Duodenal mucosa (tissue), 2 donors: Measurements from ENCODE around the gene FABP3.

Source experiments
- H3K27ac ChIP-seq: one replicate; pipeline ENCODE4 v1.7.0; 2013; ENCODE audit warnings: low read depth, low read length
- H3K27me3 ChIP-seq, 2 donors: one replicate each; pipeline ENCODE4 v1.7.0; 2013; ENCODE audit warnings: low read length in 2 of 2, control low read depth in 1 of 2; ENCODE audit not compliant: insufficient read depth in 2 of 2, control insufficient read depth in 1 of 2
- H3K36me3 ChIP-seq, 2 donors: one replicate each; pipeline ENCODE4 v1.7.0; 2013; ENCODE audit warnings: low read length in 2 of 2, control low read depth in 1 of 2; ENCODE audit not compliant: insufficient read depth in 2 of 2, control insufficient read depth in 1 of 2
- H3K4me1 ChIP-seq, 2 donors: one replicate each; pipeline ENCODE4 v1.7.0; 2013; ENCODE audit warnings: low read length in 2 of 2, control low read depth in 1 of 2; ENCODE audit not compliant: insufficient read depth in 2 of 2, control insufficient read depth in 1 of 2
- H3K4me3 ChIP-seq, 2 donors: one replicate each; pipeline ENCODE4 v1.7.0; 2013; ENCODE audit warnings: low read length in 2 of 2, low read depth in 1 of 2
- H3K9ac ChIP-seq, 2 donors: one replicate each; pipeline ENCODE4 v1.7.0; 2013; ENCODE audit warnings: low read length in 2 of 2, low read depth in 1 of 2
- H3K9me3 ChIP-seq, 2 donors: one replicate each; pipeline ENCODE4 v1.7.0; 2013; ENCODE audit warnings: low read length in 2 of 2, control low read depth in 1 of 2; ENCODE audit not compliant: control insufficient read depth in 1 of 2

FABP3 gene

GRCh38 chr1:31373056-31373896 lies at the start of gene FABP3:
FABP3 (minus strand) TSS chr1:31373076; CDS start chr1:31373014, 62 bp downstream.
- Histone ChIP-seq H3K27me3 (no peaks in the 10 kb centered on the region), H3K36me3 (no peaks in the 10 kb centered on the region), H3K27ac (peak within 1 kb of the TSS; percentile 79), H3K9me3 (no peaks in the 10 kb centered on the region), H3K9ac (peak within 1 kb of the TSS; percentile 52 to 79), H3K4me3 (peak within 1 kb of the TSS; percentile 59 to 62), H3K4me1 (peaks cover 55 to 64% of the 10 kb centered on the region in 2 donors)

- Histone ChIP-seq H3K4me3 (no peak overlapping the region), H3K9ac (no peak overlapping the region), H3K4me1 (peaks cover 9 to 15% of the 10 kb centered on the region in 2 donors), H3K9me3 (no peaks in the 10 kb centered on the region), H3K27me3 (peaks cover 0 to 7% of the 10 kb centered on the region in 2 donors), H3K36me3 (peaks cover 0 to 15% of the 10 kb centered on the region in 2 donors), H3K27ac (no peak overlapping the region)
Measured at GRCh38 chr1:31421371-31422040, 48.6 kb upstream of the FABP3 start.

- peaks cover 3 to 11% of the 10 kb centered on the region in 2 donors for H3K36me3 ChIP-seq
- H3K27ac ChIP-seq: no peak overlapping the region
- no peak overlapping the region for H3K9ac ChIP-seq
Measured at GRCh38 chr1:31420716-31421115, 47.8 kb upstream of the FABP3 start.

GRCh38 chr1:31418626-31419323 lies 45.9 kb upstream of the FABP3 start:
- Histone ChIP-seq H3K9ac (no peak overlapping the region), H3K27ac (no peak overlapping the region), H3K4me1 (peaks cover 6 to 19% of the 10 kb centered on the region in 2 donors), H3K4me3 (no peak overlapping the region), H3K36me3 (peaks cover 3 to 5% of the 10 kb centered on the region in 2 donors), H3K27me3 (peaks cover 0 to 4% of the 10 kb centered on the region in 2 donors), H3K9me3 (no peaks in the 10 kb centered on the region)

More at GRCh38 chr1:31420716-31421115, 47.8 kb upstream of the FABP3 start:
- peaks cover 0 to 7% of the 10 kb centered on the region in 2 donors for H3K27me3 ChIP-seq
- H3K9me3 ChIP-seq: no peaks in the 10 kb centered on the region
- no peak overlapping the region for H3K4me3 ChIP-seq
- peaks cover 10 to 12% of the 10 kb centered on the region in 2 donors for H3K4me1 ChIP-seq

- Histone ChIP-seq H3K27me3 (peaks cover 0 to 11% of the 10 kb centered on the region in 2 donors), H3K9ac (no peak overlapping the region), H3K9me3 (no peaks in the 10 kb centered on the region), H3K36me3 (peaks cover 3 to 5% of the 10 kb centered on the region in 2 donors), H3K27ac (no peak overlapping the region), H3K4me1 (peaks cover 12 to 26% of the 10 kb centered on the region in 2 donors), H3K4me3 (no peak overlapping the region)
Measured at GRCh38 chr1:31417148-31417547, 44.3 kb upstream of the FABP3 start.

- peaks cover 0 to 16% of the 10 kb centered on the region in 2 donors for H3K27me3 ChIP-seq
- no peak overlapping the region for H3K4me3 ChIP-seq
- H3K27ac ChIP-seq: no peak overlapping the region
- peaks cover 12 to 26% of the 10 kb centered on the region in 2 donors for H3K4me1 ChIP-seq
- peaks cover 3 to 5% of the 10 kb centered on the region in 2 donors for H3K36me3 ChIP-seq
- H3K9me3 ChIP-seq: no peaks in the 10 kb centered on the region
- no peak overlapping the region for H3K9ac ChIP-seq
Measured at GRCh38 chr1:31416101-31416736, 43.3 kb upstream of the FABP3 start.

GRCh38 chr1:31415658-31416057 lies 42.8 kb upstream of the FABP3 start:
- no peak overlapping the region for H3K27ac ChIP-seq
- peak overlapping the region in 1 of 2 donors; percentile 15 for H3K9ac ChIP-seq
- H3K9me3 ChIP-seq: no peaks in the 10 kb centered on the region
- no peak overlapping the region for H3K4me3 ChIP-seq
- H3K27me3 ChIP-seq: peaks cover 0 to 19% of the 10 kb centered on the region in 2 donors
- H3K36me3 ChIP-seq: peaks cover 3 to 5% of the 10 kb centered on the region in 2 donors
- peaks cover 12 to 26% of the 10 kb centered on the region in 2 donors for H3K4me1 ChIP-seq

GRCh38 chr1:31414980-31415370 lies 42.1 kb upstream of the FABP3 start:
- H3K27ac ChIP-seq: no peak overlapping the region
- peaks cover 0 to 19% of the 10 kb centered on the region in 2 donors for H3K27me3 ChIP-seq

GRCh38 chr1:31413405-31414001 lies 40.6 kb upstream of the FABP3 start:
- Histone ChIP-seq H3K9me3 (no peaks in the 10 kb centered on the region), H3K4me1 (peaks cover 12 to 26% of the 10 kb centered on the region in 2 donors), H3K9ac (peak overlapping the region; percentile 69 to 90), H3K27ac (peak overlapping the region; percentile 83), H3K27me3 (peaks cover 0 to 23% of the 10 kb centered on the region in 2 donors), H3K4me3 (peak overlapping the region; percentile 82 to 90), H3K36me3 (peaks cover 3 to 5% of the 10 kb centered on the region in 2 donors)

More at GRCh38 chr1:31414980-31415370, 42.1 kb upstream of the FABP3 start:
- peaks cover 3 to 5% of the 10 kb centered on the region in 2 donors for H3K36me3 ChIP-seq
- H3K4me1 ChIP-seq: peaks cover 12 to 26% of the 10 kb centered on the region in 2 donors
- H3K9me3 ChIP-seq: no peaks in the 10 kb centered on the region
- peak overlapping the region in 1 of 2 donors; percentile 69 for H3K9ac ChIP-seq
- peak overlapping the region; percentile 82 to 90 for H3K4me3 ChIP-seq
